MG63 (cell line): ENCODE results near the gene GP5. TPM values are rescaled to one million over a fixed set of nuclear protein-coding genes. Genes with fewer than 3 reads are reported as not detected.

Experiments used
- DNase-seq: peaks from one replicate; pipeline ENCODE4 v3.0.0-alpha.2; 2020
- H3K27me3 ChIP-seq: fragments of 250-450 bp; sonication (Bioruptor Pico); 2 replicates; pipeline ENCODE4 v1.5.1; 2020; ENCODE audit warnings: mild to moderate bottlenecking, moderate library complexity
- H3K36me3 ChIP-seq: fragments of 250-450 bp; sonication (Bioruptor Pico); 2 replicates; pipeline ENCODE4 v1.5.1; 2020; ENCODE audit warnings: mild to moderate bottlenecking, moderate library complexity
- H3K4me3 ChIP-seq: fragments of 250-450 bp; sonication (Bioruptor Pico); 2 replicates; pipeline ENCODE4 v1.5.1; 2020; ENCODE audit warnings: mild to moderate bottlenecking, moderate library complexity
- H3K9me3 ChIP-seq: fragments of 250-450 bp; sonication (Bioruptor Pico); 2 replicates; pipeline ENCODE4 v1.5.1; 2020; ENCODE audit warnings: mild to moderate bottlenecking, moderate library complexity
- total RNA-seq: library from RNA; depleted of rRNA; stranded (reverse); fragments of >200 nt; shearing (Covaris generic); gene quantifications from 2 replicates; pipeline ENCODE4 v1.2.3, GENCODE V29; 2014; ENCODE audit warnings: low replicate concordance

GP5 gene
- total RNA-seq, 1 experiment from 2014 or later: not detected

DNA sequence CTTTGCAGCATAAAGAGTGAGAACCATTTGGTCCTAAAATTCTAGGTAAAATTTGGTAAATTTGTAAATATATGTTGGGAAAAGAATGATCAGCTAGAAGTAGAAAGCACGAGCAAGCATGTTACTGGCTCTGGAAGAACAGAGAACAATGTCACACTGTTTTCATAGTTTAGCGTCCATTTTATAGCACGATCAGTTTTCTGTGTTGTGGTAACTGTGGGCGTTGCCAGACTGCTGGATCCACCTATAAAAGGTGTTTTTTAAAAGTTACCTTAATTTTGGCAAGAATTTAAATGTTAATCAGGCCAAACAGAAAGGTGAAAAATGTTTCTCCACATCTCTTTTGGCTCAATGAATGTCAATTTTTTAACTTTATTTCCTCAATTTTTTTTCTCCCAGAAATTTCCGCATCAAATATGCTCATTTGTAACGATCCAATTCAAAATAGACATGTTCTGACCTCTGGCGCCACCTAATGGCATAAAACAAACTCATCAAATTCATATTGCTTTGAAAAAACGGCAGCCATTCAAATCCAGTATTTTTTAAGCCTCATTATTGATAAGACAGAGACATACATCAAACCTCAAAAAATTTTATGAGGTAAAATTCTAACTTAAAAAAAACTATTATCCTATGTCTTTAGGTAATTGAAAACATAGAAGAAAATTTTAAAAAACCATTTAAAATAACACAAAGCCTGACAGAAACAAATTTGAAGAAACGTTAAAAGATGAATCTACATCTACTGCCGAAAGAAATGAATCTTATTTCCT, 5.5 kb upstream of the GP5 start:
- no peak for DNase-seq
- H3K27me3 ChIP-seq: no peaks in the 10 kb centered on the region
- peaks cover 54% of the 10 kb centered on the region for H3K36me3 ChIP-seq
- H3K9me3 ChIP-seq: no peaks in the 10 kb centered on the region
- no peak overlapping the region for H3K4me3 ChIP-seq

DNA sequence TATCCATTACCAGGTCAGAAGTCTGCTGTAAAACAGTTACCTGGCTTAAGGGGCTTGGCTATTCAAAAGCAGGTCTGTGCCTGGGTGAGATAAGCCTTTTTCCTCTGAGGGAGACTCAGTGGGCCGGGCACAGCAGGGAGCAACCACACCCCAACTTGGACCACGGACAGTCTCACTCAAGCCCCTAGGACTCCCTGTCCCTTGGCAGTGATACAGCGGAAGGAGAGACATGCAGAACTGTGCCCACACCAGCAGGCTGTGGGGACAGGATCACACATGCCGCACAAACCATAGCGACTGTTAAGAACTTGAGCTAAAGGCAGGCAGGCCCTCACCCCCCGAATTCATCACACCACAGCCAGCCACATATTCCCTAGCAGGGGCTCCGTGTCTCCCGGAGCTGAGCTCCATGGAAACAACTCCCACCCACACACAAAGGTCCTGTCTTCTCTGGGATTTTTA, 2.8 kb upstream of the GP5 start:
- Histone ChIP-seq H3K4me3 (no peak overlapping the region), H3K36me3 (peaks cover 31% of the 10 kb centered on the region), H3K27me3 (no peaks in the 10 kb centered on the region), H3K9me3 (no peaks in the 10 kb centered on the region)
- no peak for DNase-seq

DNA sequence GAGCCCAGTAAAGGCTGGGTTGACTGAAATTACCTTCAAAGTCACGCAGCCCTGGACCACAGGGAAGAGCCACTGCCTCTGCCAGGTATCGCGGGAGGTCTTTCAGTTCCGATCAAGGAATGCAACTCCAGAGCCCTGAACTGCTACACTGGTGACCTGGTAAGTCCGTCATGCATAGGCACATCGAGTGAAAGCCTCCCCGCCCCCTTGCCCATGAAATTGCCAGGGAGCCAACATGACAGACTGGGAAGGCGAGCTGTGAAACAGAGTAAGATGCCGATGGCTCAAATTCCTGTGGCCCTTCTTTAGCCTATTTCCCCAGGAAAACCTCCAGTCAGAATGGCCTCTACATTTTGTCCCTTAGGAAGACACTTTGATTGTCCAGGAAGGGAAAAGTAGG, 2.3 kb upstream of the GP5 start:
- Histone ChIP-seq H3K27me3 (no peaks in the 10 kb centered on the region), H3K4me3 (no peak overlapping the region), H3K9me3 (no peaks in the 10 kb centered on the region), H3K36me3 (peaks cover 25% of the 10 kb centered on the region)
- no peak for DNase-seq

DNA sequence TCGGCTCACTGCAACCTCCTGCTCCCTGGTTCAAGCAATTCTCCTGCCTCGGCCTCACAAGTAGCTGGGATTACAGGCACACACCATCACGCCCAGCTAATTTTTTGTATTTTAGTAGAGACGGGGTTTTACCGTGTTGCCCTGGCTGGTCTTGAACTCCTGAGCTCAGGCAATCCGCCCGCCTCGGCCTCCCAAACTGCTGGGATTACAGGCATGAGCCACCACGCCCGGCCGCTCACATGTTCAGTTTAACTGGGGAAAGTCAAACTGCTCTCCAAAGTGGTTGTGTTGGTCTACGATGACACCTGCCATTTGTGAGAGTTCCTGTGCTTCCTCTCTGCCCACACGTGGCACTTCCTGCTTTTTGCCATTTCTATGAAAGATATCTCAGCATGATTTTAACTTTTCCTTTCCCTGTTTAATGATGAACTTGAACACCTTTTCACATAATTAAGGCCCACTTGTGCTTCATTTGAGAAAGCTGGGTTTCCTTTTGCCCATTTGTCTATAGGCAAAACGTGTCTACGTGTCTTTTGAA, 877 bp upstream of the GP5 start:
- Histone ChIP-seq H3K9me3 (no peaks in the 10 kb centered on the region), H3K36me3 (peaks cover 14% of the 10 kb centered on the region), H3K27me3 (no peaks in the 10 kb centered on the region), H3K4me3 (no peak overlapping the region)
- no peak for DNase-seq

DNA sequence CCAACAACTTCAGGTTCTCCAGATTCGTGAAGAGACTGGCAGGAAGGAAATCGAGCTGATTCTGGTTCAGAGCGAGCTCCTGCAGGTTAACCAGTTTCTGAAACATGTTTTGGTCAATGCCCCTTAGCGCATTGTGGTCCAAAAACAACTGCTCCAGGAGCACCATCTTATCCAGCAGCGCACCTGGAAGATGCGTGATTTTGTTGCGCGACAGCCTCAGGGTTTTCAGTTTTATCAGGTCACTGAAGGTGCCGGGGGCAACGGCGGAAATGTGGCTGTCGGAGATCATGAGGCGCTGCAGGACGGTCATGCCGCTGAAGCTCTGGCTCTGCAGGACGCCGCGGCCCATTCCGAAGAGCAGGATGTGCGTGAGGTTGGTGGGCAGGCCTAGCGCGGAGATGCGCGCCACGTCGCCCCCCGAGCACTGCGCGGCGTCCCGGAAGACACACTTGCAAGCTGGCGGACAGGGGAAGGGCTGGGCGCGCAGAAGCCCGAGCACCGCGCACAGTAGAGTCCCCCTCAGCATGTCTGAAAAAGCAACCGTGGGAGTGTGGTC, 1.2 kb downstream of the GP5 start:
- no peak overlapping the region for H3K4me3 ChIP-seq

DNA sequence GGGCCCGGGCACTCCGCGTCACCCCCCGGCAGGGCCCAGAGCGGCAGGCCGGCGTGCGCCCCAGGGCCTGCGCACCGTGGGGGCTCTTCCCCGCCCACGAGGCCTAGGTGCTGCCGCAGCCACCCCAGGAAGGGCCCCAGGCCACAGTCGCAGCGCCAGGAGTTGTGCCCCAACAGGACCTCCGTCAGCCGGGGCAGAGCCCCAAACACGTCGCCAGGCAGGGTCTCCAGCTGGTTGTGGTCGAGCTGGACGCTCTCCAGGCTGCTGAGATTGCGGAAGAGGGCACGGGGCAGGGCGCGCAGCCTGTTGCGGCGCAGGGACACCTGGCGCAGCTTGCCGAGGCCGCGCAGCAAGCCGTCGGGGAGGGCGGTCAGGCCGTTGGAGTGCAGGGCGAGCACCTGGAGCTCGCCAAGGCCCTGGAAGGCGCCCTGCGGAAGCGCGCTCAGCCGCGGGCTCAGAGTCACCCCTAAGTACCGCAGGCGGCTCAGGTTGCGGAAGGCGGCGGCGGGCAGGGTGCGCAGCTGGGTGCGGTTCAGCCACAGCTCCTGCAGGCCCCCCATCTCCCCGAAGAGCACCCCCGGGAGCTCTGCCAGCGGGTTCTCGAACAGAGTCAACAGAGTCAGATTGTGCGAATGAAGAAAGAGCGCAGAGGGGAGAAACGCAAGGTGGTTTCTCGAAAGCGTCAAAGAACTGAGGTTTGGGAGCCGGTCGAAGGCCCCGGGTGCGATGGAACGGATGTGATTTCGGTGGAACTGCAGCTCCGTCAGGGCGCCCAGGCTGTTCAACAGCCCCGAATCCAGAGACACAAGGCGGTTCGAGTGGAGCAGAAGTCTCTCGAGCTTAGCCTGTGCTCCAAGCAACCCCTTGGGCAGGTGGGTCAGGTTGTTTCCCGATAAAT, 2.0 kb downstream of the GP5 start:
- Histone ChIP-seq H3K36me3 (no peaks in the 10 kb centered on the region; the same call in 1 of the 2 replicates), H3K27me3 (no peaks in the 10 kb centered on the region), H3K9me3 (no peaks in the 10 kb centered on the region), H3K4me3 (no peak overlapping the region)
- DNase-seq: no peak

More for the DNA sequence above, 1.2 kb downstream of the GP5 start:
- Histone ChIP-seq H3K36me3 (peaks cover under 1% of the 10 kb centered on the region), H3K9me3 (no peaks in the 10 kb centered on the region), H3K27me3 (no peaks in the 10 kb centered on the region)
- no peak for DNase-seq

DNA sequence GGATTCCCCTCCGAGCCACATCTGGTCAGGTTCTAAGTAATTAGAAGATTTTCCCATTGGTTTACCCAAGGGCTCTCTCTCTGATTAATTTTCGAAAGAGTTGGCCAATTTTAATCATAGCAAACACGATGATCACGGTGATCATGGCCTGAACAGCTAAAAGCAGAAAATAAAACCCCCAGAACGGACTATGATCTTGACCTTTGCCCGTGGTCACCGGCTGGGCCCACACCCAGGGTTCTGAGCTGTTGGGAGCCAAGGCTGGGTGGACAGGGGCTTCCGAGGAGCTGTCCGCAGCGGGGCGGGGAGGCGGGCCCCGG, 2.6 kb downstream of the GP5 start:
- Histone ChIP-seq H3K27me3 (no peaks in the 10 kb centered on the region), H3K36me3 (no peaks in the 10 kb centered on the region), H3K9me3 (no peaks in the 10 kb centered on the region), H3K4me3 (no peak overlapping the region)
- no peak for DNase-seq

DNA sequence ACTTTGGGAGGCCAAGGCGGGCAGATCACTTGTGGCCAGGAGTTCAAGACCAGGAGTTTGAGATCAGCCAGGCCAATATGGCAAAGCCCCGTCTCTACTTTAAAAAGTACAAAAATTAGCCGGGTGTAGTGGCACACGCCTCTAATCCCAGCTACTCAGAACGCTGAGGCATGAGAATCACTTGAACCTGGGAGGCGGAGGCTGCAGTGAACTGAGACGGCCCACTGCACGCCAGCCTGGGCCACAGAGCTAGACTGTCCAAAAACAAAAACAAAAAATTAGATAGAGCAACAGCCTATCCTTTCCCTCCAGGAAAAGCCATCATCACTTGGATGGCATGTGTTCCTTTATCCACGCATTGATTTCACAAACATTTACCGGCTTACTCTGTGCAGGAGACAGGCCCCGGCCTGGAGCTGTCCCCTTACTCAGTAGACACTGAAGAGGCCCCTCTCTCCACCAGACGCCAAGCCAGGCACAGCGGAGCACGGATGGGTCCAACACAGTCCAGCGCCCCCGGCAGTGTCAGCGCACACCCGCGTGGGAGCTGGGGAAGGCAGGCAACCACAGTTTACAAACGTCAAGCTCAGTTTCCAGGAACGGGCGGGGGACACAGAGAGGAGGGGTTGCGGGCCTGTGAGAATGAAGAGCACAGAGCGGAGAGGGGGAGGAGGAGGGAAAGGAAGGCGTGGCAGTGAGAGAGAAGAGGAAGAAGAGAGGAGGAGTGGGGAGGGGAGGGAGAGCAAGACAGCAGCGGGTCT, 3.1 kb downstream of the GP5 start:
- no peaks in the 10 kb centered on the region for H3K27me3 ChIP-seq
- peaks cover 1% of the 10 kb centered on the region for H3K9me3 ChIP-seq
- DNase-seq: no peak
- H3K4me3 ChIP-seq: no peak overlapping the region
- H3K36me3 ChIP-seq: no peaks in the 10 kb centered on the region

DNA sequence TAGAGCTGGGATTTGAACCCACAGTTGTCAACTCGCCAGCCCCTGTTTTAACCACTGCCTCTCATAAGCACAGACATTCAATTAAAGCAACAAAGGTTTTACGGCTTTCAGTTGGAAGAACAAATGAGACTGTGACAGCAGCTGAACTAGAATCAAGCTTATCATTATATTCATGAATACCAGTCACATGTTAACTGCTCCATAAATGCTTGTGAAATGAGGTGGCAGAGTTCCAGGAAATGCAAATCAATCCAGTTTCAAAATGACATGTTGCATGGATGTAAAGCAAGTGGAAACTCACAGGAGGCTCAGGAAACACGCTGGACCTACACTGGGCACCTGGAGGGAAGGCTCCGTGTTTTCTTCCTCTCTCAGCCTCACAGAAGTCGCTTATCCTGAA, 3.9 kb downstream of the GP5 start:
- Histone ChIP-seq H3K4me3 (no peak overlapping the region), H3K36me3 (no peaks in the 10 kb centered on the region), H3K27me3 (no peaks in the 10 kb centered on the region), H3K9me3 (peaks cover 7% of the 10 kb centered on the region)
- DNase-seq: no peak

DNA sequence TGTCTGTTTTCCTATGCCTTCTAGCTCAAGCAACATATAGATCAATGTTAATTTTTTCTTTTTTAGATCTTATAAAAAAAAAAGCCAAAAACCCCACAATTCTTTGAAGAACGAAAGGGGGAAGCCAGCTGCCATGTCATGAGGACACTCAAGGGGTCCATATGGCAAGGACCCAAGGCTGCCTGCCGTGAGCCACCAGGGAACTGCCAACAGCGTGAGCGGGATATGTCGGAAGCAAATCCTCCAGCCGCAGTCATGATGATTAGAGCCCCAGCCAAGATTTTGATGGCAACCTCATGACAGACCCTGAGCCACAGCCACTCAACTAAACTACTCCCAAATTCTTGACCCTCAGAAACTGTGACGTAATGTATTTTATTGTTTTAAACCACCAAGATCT, 6.5 kb downstream of the GP5 start:
- peaks cover 8% of the 10 kb centered on the region for H3K9me3 ChIP-seq
- H3K27me3 ChIP-seq: no peaks in the 10 kb centered on the region
- H3K36me3 ChIP-seq: no peaks in the 10 kb centered on the region
- no peak for DNase-seq
- H3K4me3 ChIP-seq: no peak overlapping the region

DNA sequence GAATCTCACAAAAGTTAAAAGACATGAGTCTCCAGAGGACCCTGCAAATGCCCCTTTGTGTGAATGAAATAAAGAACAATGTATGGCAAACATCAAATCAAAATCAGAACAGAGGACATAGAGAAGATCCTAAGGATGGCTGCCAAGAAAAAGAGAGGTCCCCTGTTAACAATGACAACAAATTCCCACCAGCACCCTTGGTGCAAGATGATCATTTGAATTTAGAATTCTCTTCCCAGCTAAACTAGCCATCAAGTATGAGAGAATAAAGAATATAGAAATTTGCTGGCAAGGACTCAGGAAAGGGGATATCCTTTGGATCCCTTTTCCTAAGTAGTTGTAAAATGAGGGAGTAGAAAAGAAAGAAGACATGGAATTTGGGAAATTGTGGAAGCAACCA, 8.2 kb downstream of the GP5 start:
- Histone ChIP-seq H3K4me3 (no peak overlapping the region), H3K9me3 (peaks cover 8% of the 10 kb centered on the region), H3K27me3 (no peaks in the 10 kb centered on the region), H3K36me3 (no peaks in the 10 kb centered on the region)
- DNase-seq: no peak

DNA sequence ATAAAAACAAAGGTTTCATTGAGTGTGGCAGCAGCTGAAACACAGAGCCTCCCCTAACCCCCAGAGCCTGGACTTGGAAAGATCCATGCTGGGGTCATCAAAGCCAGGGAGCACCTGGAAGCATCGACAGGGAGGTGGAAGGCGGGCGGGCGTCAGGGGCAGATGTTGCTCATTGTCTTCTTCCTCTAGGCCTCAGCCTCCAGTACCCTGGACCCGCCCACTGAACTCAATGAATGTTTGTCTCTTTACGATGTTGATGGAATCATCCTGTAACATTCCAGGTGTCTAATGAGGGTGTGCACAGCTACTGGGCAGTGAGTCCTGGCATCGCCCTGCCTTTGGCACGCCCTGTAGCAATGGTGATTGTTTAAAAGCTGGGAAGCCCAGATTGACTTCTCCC, 9.8 kb downstream of the GP5 start:
- Histone ChIP-seq H3K27me3 (no peaks in the 10 kb centered on the region; the same call in 1 of the 2 replicates), H3K4me3 (no peak overlapping the region), H3K36me3 (no peaks in the 10 kb centered on the region), H3K9me3 (peaks cover 8% of the 10 kb centered on the region)
- DNase-seq: no peak

DNA sequence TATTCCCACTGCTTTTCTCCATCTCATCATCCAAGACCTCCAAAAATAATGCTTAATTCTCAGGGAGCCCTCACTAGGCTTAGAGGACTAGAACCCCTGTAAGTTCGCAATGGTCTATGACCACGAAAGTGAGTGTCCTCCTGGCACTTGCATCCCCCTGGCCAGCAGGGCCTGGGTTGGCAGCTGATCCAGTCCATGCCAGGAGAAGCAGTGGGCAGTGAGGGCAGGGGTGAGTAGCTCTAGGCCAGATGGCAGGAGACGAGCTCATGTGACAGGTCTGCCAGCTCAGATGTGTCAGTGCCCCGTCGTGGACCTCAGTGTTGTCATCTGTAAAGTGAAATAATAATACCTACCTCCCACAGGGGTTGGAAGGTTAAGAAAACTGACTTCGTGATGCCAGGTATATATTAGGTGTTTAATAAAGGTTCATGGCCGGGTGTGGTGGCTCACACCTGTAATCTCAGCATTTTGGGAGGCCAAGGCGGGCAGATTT, 11.1 kb downstream of the GP5 start:
- no peaks in the 10 kb centered on the region for H3K36me3 ChIP-seq
- DNase-seq: no peak
- H3K9me3 ChIP-seq: peaks cover 8% of the 10 kb centered on the region
- no peaks in the 10 kb centered on the region; the same call in 1 of the 2 replicates for H3K27me3 ChIP-seq
- H3K4me3 ChIP-seq: no peak overlapping the region

DNA sequence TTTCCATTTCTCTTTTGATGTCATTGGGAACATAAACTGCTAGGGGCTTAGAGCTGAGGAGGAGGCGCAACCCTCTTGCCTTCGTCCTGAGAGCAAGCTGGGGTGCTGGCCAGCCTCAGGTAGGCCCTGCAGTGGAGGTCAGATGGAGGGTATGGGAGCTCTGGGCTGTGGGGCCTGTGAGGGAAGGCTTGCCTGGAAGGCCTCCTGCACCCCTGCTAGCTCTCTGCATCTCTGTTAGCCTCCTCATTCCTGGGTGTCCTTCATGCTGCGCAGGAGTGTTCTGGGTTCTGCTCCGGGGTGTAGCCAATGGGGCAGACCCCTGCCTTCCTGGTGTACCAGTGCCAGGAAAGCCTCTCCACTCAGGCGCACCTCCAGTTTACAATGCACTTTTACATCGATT, 11.8 kb downstream of the GP5 start:
- DNase-seq: no peak
- H3K27me3 ChIP-seq: no peaks in the 10 kb centered on the region; the same call in 1 of the 2 replicates

DNA sequence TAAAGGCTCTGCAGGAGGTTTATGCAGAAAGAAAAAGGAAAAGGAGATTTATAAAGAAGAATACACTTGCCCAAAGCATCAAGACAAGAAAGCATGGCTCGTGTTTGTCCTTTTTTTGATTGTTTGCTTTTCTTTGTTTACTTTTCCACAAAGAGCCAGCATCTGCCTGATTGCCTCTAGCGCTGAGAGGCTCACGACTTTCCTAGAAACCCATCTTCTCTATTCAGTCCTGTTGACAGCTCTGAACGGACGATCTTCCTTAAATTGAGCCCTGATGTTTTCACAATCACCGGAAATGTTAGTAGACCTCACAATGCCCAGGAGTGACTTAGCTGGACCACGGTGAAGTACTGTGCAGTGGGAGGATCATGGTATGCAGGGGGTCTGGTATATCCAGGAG, 12.4 kb downstream of the GP5 start:
- peaks cover 8% of the 10 kb centered on the region for H3K9me3 ChIP-seq
- H3K36me3 ChIP-seq: no peaks in the 10 kb centered on the region
- DNase-seq: no peak
- H3K4me3 ChIP-seq: no peak overlapping the region
- H3K27me3 ChIP-seq: no peaks in the 10 kb centered on the region; the same call in 1 of the 2 replicates

More for the DNA sequence above, 11.8 kb downstream of the GP5 start:
- no peaks in the 10 kb centered on the region for H3K36me3 ChIP-seq
- peaks cover 8% of the 10 kb centered on the region for H3K9me3 ChIP-seq
- H3K4me3 ChIP-seq: no peak overlapping the region

DNA sequence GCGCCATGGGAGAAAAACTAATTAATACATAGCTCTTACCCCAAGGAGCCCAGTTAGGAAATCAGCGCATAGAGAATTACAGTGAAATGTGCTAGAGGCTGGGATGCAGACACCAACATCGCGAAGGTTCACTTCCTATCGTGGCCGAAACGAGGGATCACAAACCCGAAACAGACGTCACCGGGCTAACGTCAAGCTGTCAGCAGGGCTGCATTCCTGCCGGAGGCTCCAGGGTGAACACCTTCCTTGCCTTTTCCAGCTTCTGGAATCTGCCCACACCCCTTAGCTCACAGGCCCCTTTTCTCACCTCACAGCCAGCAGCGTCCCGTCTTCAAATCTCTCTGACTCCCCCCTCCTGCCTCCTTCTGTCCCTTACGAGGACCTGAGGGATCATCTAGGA, 13.0 kb downstream of the GP5 start:
- H3K4me3 ChIP-seq: no peak overlapping the region
- no peaks in the 10 kb centered on the region for H3K36me3 ChIP-seq
- DNase-seq: no peak
- H3K9me3 ChIP-seq: peaks cover 8% of the 10 kb centered on the region
- H3K27me3 ChIP-seq: no peaks in the 10 kb centered on the region; the same call in 1 of the 2 replicates
